HepG2 (cell line): Measurements from ENCODE around the gene GRAMD1A. TPM values are rescaled to one million over a fixed set of nuclear protein-coding genes. Genes with fewer than 3 reads are reported as not detected.
A peak's percentile ranks its signal among the peaks of the same experiment; 100 is the strongest.

ENCODE experiments used
- ARID2 ChIP-seq: sonication (generic); formaldehyde crosslinking; IDR thresholded peaks from 2 replicates; pipeline ENCODE4 v1.8.1; 2022; ENCODE audit warnings: mild to moderate bottlenecking, missing genetic modification reagents, borderline replicate concordance
- HOXA3 ChIP-seq: sonication (generic); formaldehyde crosslinking; IDR thresholded peaks from 2 replicates; pipeline ENCODE4 v1.5.0; 2020; ENCODE audit warnings: missing genetic modification reagents
- KDM2A ChIP-seq: sonication (generic); formaldehyde crosslinking; IDR thresholded peaks from 2 replicates; pipeline ENCODE4 v1.4.0; 2020; ENCODE audit warnings: low read depth, missing genetic modification reagents, borderline replicate concordance
- ZFYVE20 ChIP-seq: sonication (generic); formaldehyde crosslinking; IDR thresholded peaks from 2 replicates; pipeline ENCODE4 v1.8.0; 2023; ENCODE audit warnings: low read depth, mild to moderate bottlenecking, moderate library complexity, missing genetic modification reagents, borderline replicate concordance
- ZNF24 ChIP-seq: fragments of 450-650 bp; IDR thresholded peaks from 2 replicates; pipeline ENCODE4 v1.6.1; 2017; ENCODE audit warnings: antibody characterized with exemption, mild to moderate bottlenecking
- ZNF563 ChIP-seq: sonication (generic); formaldehyde crosslinking; IDR thresholded peaks from 2 replicates; pipeline ENCODE4 v1.8.0; 2022; ENCODE audit warnings: mild to moderate bottlenecking, moderate library complexity, missing genetic modification reagents
- polyA plus RNA-seq, 8 experiments: library from polyadenylated mRNA; depleted of rRNA in 3 of 8; stranded (reverse) in 7 of 8; unstranded in 1 of 8; fragments of >200 nt; fragmentation: Illumina TruSeq in 4 of 8; extraction: Trizol in 4 of 8; gene quantifications; 2 replicates each; pipeline versions ENCODE4 v1.2.1 to v1.2.3, GENCODE V29; 2011 to 2016; ENCODE audit warnings: low read depth in 4 of 8, missing spikeins in 1 of 8, mixed read lengths in 1 of 8; ENCODE audit not compliant: insufficient read depth in 1 of 8
- total RNA-seq, 5 experiments: library from RNA; depleted of rRNA; stranded (reverse); fragments of >200 nt; fragmentation: Illumina TruSeq; extraction: Trizol; gene quantifications; 2 replicates each; pipeline ENCODE4 v1.2.3, GENCODE V29; 2016; ENCODE audit warnings: low read depth in 1 of 5
- TF ChIP-seq, protein P1 (sequence below), 2 experiments: sonication (generic) in 1 of 2; formaldehyde crosslinking in 1 of 2; IDR thresholded peaks; 2 replicates each; pipeline versions ENCODE4 v1.6.1 to v1.9.0; 2014 to 2022; ENCODE audit warnings: antibody characterized with exemption in 1 of 2, borderline replicate concordance in 1 of 2, inconsistent platforms in 1 of 2, low read depth in 1 of 2, missing genetic modification reagents in 1 of 2
- TF ChIP-seq, protein P2 (sequence below): sonication (generic); formaldehyde crosslinking; IDR thresholded peaks from 2 replicates; pipeline ENCODE4 v1.8.1; 2022; ENCODE audit warnings: low read depth, mild to moderate bottlenecking, missing genetic modification reagents
- TF ChIP-seq, protein P3 (sequence below): sonication (generic); formaldehyde crosslinking; IDR thresholded peaks from 2 replicates; pipeline ENCODE4 v1.5.0; 2020; ENCODE audit warnings: missing genetic modification reagents
- TF ChIP-seq, protein P4 (sequence below): sonication (generic); formaldehyde crosslinking; IDR thresholded peaks from 2 replicates; pipeline ENCODE4 v1.4.0; 2020; ENCODE audit warnings: mild to moderate bottlenecking, missing genetic modification reagents
- TF ChIP-seq, protein P5 (sequence below): sonication (generic); formaldehyde crosslinking; IDR thresholded peaks from 2 replicates; pipeline ENCODE4 v1.4.0; 2020; ENCODE audit warnings: missing genetic modification reagents, borderline replicate concordance

Gene GRAMD1A
- total and polyA plus RNA-seq, 2 of the 13 experiments (the other 11 are each of a cell fraction or from before 2014, with no cell fraction given) = 14.7 to 181 TPM

DNA sequence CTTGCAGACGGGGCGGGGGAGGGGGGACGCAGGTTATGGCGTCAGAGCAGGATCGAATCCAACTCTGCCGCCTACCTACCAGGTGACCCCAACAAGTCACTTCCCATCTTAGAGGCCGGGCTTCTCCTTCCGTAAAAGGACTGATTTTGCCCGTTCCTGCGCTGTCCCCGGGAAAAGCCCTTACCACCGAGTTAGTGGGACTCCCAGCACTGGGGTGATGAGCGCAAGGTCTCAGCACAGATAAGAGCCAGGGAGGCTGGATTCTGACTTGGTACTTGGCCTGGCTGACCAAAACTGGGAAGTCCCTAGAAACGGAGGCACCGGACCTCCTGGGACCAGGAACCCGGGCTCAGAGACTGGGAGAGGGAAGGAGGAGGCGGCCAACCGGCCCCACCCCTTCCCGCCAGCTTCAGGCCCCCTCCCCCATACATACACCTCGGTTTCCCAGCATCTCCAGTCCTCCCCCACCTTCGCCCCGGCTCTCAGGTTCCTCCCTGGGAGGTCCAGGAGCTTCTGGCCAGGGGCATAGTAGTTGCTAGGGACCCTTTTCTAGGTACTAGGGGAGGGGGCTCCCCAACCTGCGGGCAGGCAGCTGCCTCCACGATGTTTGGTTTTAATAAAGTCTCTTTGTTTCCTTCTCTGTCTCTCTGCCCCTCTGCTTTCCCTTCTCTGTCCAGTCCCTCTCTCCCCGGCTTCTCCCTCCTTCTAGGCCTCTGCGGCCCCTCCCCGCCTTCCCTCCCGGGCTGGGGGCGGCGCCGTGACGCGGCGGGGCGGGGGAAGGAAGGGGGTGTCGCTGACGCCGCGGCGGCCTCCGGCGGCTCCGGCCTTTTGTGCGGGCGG lies at the start of gene GRAMD1A (continued):
- TF ChIP-seq, protein P1, sequence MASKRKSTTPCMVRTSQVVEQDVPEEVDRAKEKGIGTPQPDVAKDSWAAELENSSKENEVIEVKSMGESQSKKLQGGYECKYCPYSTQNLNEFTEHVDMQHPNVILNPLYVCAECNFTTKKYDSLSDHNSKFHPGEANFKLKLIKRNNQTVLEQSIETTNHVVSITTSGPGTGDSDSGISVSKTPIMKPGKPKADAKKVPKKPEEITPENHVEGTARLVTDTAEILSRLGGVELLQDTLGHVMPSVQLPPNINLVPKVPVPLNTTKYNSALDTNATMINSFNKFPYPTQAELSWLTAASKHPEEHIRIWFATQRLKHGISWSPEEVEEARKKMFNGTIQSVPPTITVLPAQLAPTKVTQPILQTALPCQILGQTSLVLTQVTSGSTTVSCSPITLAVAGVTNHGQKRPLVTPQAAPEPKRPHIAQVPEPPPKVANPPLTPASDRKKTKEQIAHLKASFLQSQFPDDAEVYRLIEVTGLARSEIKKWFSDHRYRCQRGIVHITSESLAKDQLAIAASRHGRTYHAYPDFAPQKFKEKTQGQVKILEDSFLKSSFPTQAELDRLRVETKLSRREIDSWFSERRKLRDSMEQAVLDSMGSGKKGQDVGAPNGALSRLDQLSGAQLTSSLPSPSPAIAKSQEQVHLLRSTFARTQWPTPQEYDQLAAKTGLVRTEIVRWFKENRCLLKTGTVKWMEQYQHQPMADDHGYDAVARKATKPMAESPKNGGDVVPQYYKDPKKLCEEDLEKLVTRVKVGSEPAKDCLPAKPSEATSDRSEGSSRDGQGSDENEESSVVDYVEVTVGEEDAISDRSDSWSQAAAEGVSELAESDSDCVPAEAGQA (IDR thresholded peaks at IDR 0.05; ENCODE audit: low read depth) = peak; percentile 84
- TF ChIP-seq, protein P1 (CRISPR knock-in tag; IDR thresholded peaks at IDR 0.05; ENCODE audit: borderline replicate concordance) = no peak
- TF ChIP-seq, protein P2, sequence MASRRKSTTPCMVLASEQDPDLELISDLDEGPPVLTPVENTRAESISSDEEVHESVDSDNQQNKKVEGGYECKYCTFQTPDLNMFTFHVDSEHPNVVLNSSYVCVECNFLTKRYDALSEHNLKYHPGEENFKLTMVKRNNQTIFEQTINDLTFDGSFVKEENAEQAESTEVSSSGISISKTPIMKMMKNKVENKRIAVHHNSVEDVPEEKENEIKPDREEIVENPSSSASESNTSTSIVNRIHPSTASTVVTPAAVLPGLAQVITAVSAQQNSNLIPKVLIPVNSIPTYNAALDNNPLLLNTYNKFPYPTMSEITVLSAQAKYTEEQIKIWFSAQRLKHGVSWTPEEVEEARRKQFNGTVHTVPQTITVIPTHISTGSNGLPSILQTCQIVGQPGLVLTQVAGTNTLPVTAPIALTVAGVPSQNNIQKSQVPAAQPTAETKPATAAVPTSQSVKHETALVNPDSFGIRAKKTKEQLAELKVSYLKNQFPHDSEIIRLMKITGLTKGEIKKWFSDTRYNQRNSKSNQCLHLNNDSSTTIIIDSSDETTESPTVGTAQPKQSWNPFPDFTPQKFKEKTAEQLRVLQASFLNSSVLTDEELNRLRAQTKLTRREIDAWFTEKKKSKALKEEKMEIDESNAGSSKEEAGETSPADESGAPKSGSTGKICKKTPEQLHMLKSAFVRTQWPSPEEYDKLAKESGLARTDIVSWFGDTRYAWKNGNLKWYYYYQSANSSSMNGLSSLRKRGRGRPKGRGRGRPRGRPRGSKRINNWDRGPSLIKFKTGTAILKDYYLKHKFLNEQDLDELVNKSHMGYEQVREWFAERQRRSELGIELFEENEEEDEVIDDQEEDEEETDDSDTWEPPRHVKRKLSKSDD (CRISPR knock-in tag) = 0 out of 2 replicates have a peak, but pooled peaks have one; percentile 38
- TF ChIP-seq ZNF563 (CRISPR knock-in tag) = 0 out of 2 replicates have a peak, but pooled peaks have one; percentile 30
- TF ChIP-seq ZFYVE20 (CRISPR knock-in tag) = no peak
- peak; percentile 88 for TF ChIP-seq HOXA3 (CRISPR knock-in tag)
- TF ChIP-seq, protein P3, sequence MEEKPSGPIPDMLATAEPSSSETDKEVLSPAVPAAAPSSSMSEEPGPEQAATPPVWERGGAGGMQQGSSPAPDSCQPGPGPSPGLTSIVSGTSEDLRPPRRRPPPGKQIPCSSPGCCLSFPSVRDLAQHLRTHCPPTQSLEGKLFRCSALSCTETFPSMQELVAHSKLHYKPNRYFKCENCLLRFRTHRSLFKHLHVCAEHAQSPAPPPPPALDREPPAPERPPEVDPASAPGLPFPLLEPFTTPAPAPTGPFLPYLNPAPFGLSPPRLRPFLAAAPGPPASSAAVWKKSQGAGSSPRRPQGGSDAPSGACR (CRISPR knock-in tag) = no peak
- 0 out of 2 replicates have a peak, but pooled peaks have one; percentile 34 for TF ChIP-seq ARID2 (CRISPR knock-in tag)
- TF ChIP-seq, protein P4, sequence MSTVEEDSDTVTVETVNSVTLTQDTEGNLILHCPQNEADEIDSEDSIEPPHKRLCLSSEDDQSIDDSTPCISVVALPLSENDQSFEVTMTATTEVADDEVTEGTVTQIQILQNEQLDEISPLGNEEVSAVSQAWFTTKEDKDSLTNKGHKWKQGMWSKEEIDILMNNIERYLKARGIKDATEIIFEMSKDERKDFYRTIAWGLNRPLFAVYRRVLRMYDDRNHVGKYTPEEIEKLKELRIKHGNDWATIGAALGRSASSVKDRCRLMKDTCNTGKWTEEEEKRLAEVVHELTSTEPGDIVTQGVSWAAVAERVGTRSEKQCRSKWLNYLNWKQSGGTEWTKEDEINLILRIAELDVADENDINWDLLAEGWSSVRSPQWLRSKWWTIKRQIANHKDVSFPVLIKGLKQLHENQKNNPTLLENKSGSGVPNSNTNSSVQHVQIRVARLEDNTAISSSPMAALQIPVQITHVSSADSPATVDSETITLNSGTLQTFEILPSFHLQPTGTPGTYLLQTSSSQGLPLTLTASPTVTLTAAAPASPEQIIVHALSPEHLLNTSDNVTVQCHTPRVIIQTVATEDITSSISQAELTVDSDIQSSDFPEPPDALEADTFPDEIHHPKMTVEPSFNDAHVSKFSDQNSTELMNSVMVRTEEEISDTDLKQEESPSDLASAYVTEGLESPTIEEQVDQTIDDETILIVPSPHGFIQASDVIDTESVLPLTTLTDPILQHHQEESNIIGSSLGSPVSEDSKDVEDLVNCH (CRISPR knock-in tag) = no peak
- TF ChIP-seq KDM2A (CRISPR knock-in tag) = 0 out of 2 replicates have a peak, but pooled peaks have one; percentile 41
- TF ChIP-seq, protein P5, sequence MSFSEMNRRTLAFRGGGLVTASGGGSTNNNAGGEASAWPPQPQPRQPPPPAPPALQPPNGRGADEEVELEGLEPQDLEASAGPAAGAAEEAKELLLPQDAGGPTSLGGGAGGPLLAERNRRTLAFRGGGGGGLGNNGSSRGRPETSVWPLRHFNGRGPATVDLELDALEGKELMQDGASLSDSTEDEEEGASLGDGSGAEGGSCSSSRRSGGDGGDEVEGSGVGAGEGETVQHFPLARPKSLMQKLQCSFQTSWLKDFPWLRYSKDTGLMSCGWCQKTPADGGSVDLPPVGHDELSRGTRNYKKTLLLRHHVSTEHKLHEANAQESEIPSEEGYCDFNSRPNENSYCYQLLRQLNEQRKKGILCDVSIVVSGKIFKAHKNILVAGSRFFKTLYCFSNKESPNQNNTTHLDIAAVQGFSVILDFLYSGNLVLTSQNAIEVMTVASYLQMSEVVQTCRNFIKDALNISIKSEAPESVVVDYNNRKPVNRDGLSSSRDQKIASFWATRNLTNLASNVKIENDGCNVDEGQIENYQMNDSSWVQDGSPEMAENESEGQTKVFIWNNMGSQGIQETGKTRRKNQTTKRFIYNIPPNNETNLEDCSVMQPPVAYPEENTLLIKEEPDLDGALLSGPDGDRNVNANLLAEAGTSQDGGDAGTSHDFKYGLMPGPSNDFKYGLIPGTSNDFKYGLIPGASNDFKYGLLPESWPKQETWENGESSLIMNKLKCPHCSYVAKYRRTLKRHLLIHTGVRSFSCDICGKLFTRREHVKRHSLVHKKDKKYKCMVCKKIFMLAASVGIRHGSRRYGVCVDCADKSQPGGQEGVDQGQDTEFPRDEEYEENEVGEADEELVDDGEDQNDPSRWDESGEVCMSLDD (CRISPR knock-in tag) = peak; percentile 55; the same call in 1 of the 2 replicates
- TF ChIP-seq ZNF24 = no peak
